DOHH2 (cell line): ENCODE measurements around the gene OR4N5.
"Not testable (repeated sequence)": the region's sequence is repeated elsewhere in the genome, so short reads cannot be mapped to it uniquely, and the experiment has no call there.

Experiments
- H3F3A ChIP-seq: fragments of 200-600 bp; sonication (generic), shearing (Covaris generic); 2 replicates; pipeline ENCODE4 v1.6.0; 2016; ENCODE audit warnings: antibody characterized with exemption, mild to moderate bottlenecking; ENCODE audit not compliant: control insufficient read depth, insufficient read depth
- H3K27ac ChIP-seq: fragments of 200-600 bp; sonication (generic); 2 replicates; pipeline ENCODE4 v1.5.1; 2014; ENCODE audit warnings: low read depth, mild to moderate bottlenecking, low read length, moderate library complexity
- H3K27me3 ChIP-seq: fragments of 200-600 bp; sonication (generic); 2 replicates; pipeline ENCODE4 v1.6.1; 2014; ENCODE audit warnings: mild to moderate bottlenecking, low read length, mixed read lengths; ENCODE audit not compliant: control insufficient read depth
- H3K36me3 ChIP-seq: fragments of 200-600 bp; sonication (generic); 2 replicates; pipeline ENCODE4 v1.6.1; 2014; ENCODE audit warnings: mild to moderate bottlenecking, low read length, moderate library complexity, mixed read lengths; ENCODE audit not compliant: control insufficient read depth
- H3K4me1 ChIP-seq: fragments of 200-600 bp; sonication (generic); 2 replicates; pipeline ENCODE4 v1.6.1; 2014; ENCODE audit warnings: mild to moderate bottlenecking, low read length, mixed read lengths; ENCODE audit not compliant: control insufficient read depth
- H3K4me2 ChIP-seq: fragments of 200-600 bp; sonication (generic); 2 replicates; pipeline ENCODE4 v1.6.0; 2014; ENCODE audit warnings: mild to moderate bottlenecking, low read length, moderate library complexity
- H3K4me3 ChIP-seq: fragments of 200-600 bp; sonication (generic); 2 replicates; pipeline ENCODE4 v1.5.1; 2014; ENCODE audit warnings: mild to moderate bottlenecking, low read length, mixed read lengths
- H3K79me2 ChIP-seq: fragments of 200-600 bp; sonication (generic); 2 replicates; pipeline ENCODE4 v1.6.1; 2014; ENCODE audit warnings: mild to moderate bottlenecking, low read length, mixed read lengths; ENCODE audit not compliant: control insufficient read depth
- H3K9me2 ChIP-seq: fragments of 200-600 bp; sonication (generic); replicated peaks from 2 replicates; pipeline ENCODE4 v1.6.1; 2014; ENCODE audit warnings: mild to moderate bottlenecking, low read length, mixed read lengths; ENCODE audit not compliant: control insufficient read depth
- H3K9me3 ChIP-seq: fragments of 200-600 bp; sonication (generic); 2 replicates; pipeline ENCODE4 v1.6.1; 2014; ENCODE audit warnings: antibody characterized with exemption, low read length, mixed read lengths; ENCODE audit not compliant: control insufficient read depth, insufficient read depth
- H4K20me1 ChIP-seq: fragments of 200-600 bp; sonication (generic); 2 replicates; pipeline ENCODE4 v1.6.0; 2014; ENCODE audit warnings: low read depth, mild to moderate bottlenecking, antibody characterized with exemption, low read length, moderate library complexity; ENCODE audit not compliant: control insufficient read depth, insufficient read depth
- EZH2phosphoT487 ChIP-seq: fragments of 200-600 bp; sonication (generic); IDR thresholded peaks from 2 replicates; pipeline ENCODE4 v1.6.1; 2017; ENCODE audit warnings: borderline replicate concordance, mild to moderate bottlenecking, antibody characterized with exemption, low read length, moderate library complexity, mixed read lengths
- TF ChIP-seq, protein P1 (sequence below): fragments of 200-600 bp; sonication (generic); IDR thresholded peaks from one replicate; pipeline ENCODE4 v1.5.1; 2014; ENCODE audit warnings: antibody characterized with exemption, mild to moderate bottlenecking, low read depth, low read length; ENCODE audit not compliant: poor library complexity, severe bottlenecking

OR4N5 gene

DNA sequence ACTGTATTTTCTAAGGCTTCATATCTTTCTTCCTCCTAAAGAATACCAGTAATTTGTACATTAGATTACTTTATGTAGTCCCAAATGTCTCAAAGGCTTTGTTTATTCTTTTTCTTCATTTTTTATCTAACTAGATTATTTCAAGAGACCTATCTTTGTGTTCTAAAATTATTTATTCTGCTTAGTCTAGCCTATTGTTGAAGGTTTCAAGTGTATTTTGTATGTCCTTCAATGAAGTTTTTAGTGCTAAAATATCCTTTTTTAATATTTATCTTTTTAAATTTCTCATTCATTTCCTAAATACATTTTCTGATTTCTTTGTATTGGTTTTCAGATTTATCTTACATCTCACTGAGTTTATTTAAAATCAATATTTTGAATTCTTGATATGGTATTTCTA is 25.8 kb downstream of the OR4N5 start:
- H3K4me1 ChIP-seq: no peaks in the 10 kb centered on the region
- no peaks in the 10 kb centered on the region for H3K79me2 ChIP-seq
- no peaks in the 10 kb centered on the region for H3K9me3 ChIP-seq
- H3K36me3 ChIP-seq: no peaks in the 10 kb centered on the region
- no peak overlapping the region for H3K27ac ChIP-seq
- H3K4me2 ChIP-seq: no peak overlapping the region
- H3F3A ChIP-seq: no peaks in the 10 kb centered on the region
- H3K9me2 ChIP-seq: no peaks in the 10 kb centered on the region
- no peak for TF ChIP-seq EZH2phosphoT487
- TF ChIP-seq, protein P1, sequence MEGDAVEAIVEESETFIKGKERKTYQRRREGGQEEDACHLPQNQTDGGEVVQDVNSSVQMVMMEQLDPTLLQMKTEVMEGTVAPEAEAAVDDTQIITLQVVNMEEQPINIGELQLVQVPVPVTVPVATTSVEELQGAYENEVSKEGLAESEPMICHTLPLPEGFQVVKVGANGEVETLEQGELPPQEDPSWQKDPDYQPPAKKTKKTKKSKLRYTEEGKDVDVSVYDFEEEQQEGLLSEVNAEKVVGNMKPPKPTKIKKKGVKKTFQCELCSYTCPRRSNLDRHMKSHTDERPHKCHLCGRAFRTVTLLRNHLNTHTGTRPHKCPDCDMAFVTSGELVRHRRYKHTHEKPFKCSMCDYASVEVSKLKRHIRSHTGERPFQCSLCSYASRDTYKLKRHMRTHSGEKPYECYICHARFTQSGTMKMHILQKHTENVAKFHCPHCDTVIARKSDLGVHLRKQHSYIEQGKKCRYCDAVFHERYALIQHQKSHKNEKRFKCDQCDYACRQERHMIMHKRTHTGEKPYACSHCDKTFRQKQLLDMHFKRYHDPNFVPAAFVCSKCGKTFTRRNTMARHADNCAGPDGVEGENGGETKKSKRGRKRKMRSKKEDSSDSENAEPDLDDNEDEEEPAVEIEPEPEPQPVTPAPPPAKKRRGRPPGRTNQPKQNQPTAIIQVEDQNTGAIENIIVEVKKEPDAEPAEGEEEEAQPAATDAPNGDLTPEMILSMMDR: no peak
- H3K4me3 ChIP-seq: no peak overlapping the region
- no peaks in the 10 kb centered on the region for H4K20me1 ChIP-seq
- no peaks in the 10 kb centered on the region for H3K27me3 ChIP-seq

DNA sequence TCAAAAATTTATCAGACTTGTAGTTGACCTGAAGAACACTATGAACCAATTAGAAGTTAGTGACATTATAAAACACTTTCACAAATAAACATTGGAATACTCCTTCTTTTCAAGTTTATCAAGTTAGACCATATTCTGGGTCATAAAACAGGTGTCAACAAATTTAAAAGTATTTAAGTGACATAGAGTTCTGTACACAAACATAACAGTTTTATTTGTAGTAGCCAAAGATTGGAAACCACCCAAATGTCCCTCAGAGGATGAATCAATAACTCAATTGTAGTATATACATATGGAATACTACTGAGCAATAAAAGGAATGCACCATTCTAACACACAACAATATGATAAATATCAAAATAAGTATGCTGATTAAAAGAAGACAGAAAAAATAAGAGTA is 28.5 kb downstream of the OR4N5 start:
- Histone ChIP-seq H3K27ac (no peak overlapping the region), H3K4me3 (no peak overlapping the region), H3K27me3 (no peaks in the 10 kb centered on the region), H3K9me3 (no peaks in the 10 kb centered on the region), H3K36me3 (no peaks in the 10 kb centered on the region), H3K4me1 (no peaks in the 10 kb centered on the region), H3K4me2 (no peak overlapping the region), H3K79me2 (no peaks in the 10 kb centered on the region), H4K20me1 (no peaks in the 10 kb centered on the region), H3K9me2 (no peaks in the 10 kb centered on the region), H3F3A (no peaks in the 10 kb centered on the region)
- TF ChIP-seq EZH2phosphoT487: no peak
- TF ChIP-seq, protein P1: no peak

DNA sequence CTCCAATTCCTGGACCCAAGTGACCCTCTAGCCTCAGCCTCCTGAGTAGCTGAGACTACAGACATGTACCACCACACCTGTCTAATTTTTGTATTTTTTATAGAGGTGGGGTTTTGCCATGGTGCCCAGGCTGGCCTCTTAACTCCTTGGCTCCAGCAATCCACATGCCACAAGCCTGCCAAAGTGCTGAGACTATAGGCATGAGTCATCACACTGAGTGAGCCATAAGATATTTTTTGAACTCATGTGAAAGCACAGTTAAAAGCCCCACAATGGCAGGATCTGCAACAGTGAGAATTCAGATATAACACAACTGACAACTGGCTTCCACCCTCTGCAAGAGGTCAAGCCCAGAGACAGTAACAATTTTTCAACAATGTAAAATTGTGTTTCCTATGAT is 31.2 kb downstream of the OR4N5 start:
- H4K20me1 ChIP-seq, H3K27ac ChIP-seq, H3K9me3 ChIP-seq, H3K4me2 ChIP-seq, H3K4me3 ChIP-seq, H3F3A ChIP-seq, H3K27me3 ChIP-seq, H3K9me2 ChIP-seq, H3K36me3 ChIP-seq, H3K4me1 ChIP-seq, H3K79me2 ChIP-seq: not testable (repeated sequence)

DNA sequence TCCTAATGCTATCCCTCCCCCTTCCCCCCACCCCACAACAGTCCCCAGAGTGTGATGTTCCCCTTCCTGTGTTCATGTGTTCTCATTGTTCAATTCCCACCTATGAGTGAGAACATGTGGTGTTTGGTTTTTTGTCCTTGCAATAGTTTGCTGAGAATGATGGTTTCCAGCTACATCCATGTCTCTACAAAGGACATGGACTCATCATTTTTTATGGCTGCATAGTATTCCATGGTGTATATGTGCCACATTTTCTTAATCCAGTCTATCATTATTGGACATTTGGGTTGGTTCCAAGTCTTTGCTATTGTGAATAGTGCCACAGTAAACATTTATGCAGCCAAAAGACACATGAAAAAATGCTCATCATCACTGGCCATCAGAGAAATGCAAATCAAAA is 35.6 kb downstream of the OR4N5 start:
- not testable (repeated sequence) for H3K27me3 ChIP-seq, H3K4me2 ChIP-seq, H4K20me1 ChIP-seq, H3K4me1 ChIP-seq, H3F3A ChIP-seq, H3K36me3 ChIP-seq, H3K27ac ChIP-seq, H3K9me3 ChIP-seq, H3K4me3 ChIP-seq, H3K9me2 ChIP-seq, H3K79me2 ChIP-seq
